GM12878 (cell line): Measurements from ENCODE around the gene AKR1A1. TPM values are rescaled to one million over a fixed set of nuclear protein-coding genes. Genes with fewer than 3 reads are reported as not detected.

Experiments used
- ATAC-seq: fragments of 200-7000 bp; cut with Tn5 transposase; 3 replicates; pipeline ENCODE4 v1.9.1; 2020; ENCODE audit warnings: mild to moderate bottlenecking, moderate library complexity
- BruUV-seq: library from RNA; stranded (reverse); fragments of 400-500 nt; replicated peaks from 2 replicates; lab custom pipeline; 2021; lab: Mats Ljungman, UMichigan
- CTCF ChIA-PET: fragments of 300-600 bp; sonication (Branson Sonifier 250); formaldehyde crosslinking; extraction: SDS; loops from one replicate; lab custom pipeline; 2021; ENCODE audit warnings: inconsistent platforms; lab: Yijun Ruan, JAX
- POLR2A ChIA-PET: fragments of 350-600 bp; formaldehyde crosslinking; extraction: SDS; loops from one replicate; lab custom pipeline; 2021; ENCODE audit warnings: inconsistent platforms; lab: Charles Lee
- RAD21 ChIA-PET: fragments of 300-600 bp; sonication (Branson Sonifier 250); formaldehyde crosslinking; loops from one replicate; lab custom pipeline; 2023; ENCODE audit warnings: antibody characterized with exemption; ENCODE audit not compliant: unreplicated experiment; lab: Charles Lee
- SMC1A ChIA-PET: fragments of 300-600 bp; sonication (Branson Sonifier 250); formaldehyde crosslinking; loops from one replicate; lab custom pipeline; 2023; ENCODE audit not compliant: unreplicated experiment, uncharacterized antibody; lab: Charles Lee
- DNase-seq: peaks from one replicate; pipeline ENCODE4 v3.0.0-alpha.2; 2011; ENCODE audit warnings: low read depth, low spot score
- FAIRE-seq: peaks from 3 replicates; lab custom pipeline; 2011; peaks lifted over from hg19 to GRCh38; lab: Jason Lieb, UNC
- H2AFZ ChIP-seq: 2 replicates; pipeline ENCODE4 v1.6.0; 2011; ENCODE audit warnings: low read depth, low read length, control low read depth; ENCODE audit not compliant: control insufficient read depth
- H3K27ac ChIP-seq: 2 replicates; pipeline ENCODE4 v1.5.1; 2011; ENCODE audit warnings: control low read depth; ENCODE audit not compliant: control insufficient read depth, insufficient read depth
- H3K27me3 ChIP-seq, 2 experiments: replicated peaks in 1 of 2; 2 replicates each; pipeline versions ENCODE4 v1.6.0 to v1.6.1; 2011; ENCODE audit warnings: low read length in 1 of 2; ENCODE audit not compliant: control insufficient read depth in 2 of 2, insufficient read depth in 2 of 2
- H3K36me3 ChIP-seq, 2 experiments: 2 replicates each; pipeline ENCODE4 v1.5.1; 2011; ENCODE audit warnings: low read length in 1 of 2; ENCODE audit not compliant: control insufficient read depth in 2 of 2, insufficient read depth in 2 of 2
- H3K4me1 ChIP-seq: 2 replicates; pipeline ENCODE4 v1.6.1; 2011; ENCODE audit warnings: mild to moderate bottlenecking, low read length, moderate library complexity, mixed read lengths; ENCODE audit not compliant: control insufficient read depth, insufficient read depth
- H3K4me2 ChIP-seq: 2 replicates; pipeline ENCODE4 v1.6.0; 2011; ENCODE audit warnings: control low read depth; ENCODE audit not compliant: control insufficient read depth, insufficient read depth
- H3K4me3 ChIP-seq: fragments of 200-600 bp; sonication (generic); 2 replicates; pipeline ENCODE4 v1.5.1; 2016
- H3K79me2 ChIP-seq: 2 replicates; pipeline ENCODE4 v1.6.0; 2011; ENCODE audit warnings: low read length; ENCODE audit not compliant: control insufficient read depth, insufficient read depth
- H3K9ac ChIP-seq: 2 replicates; pipeline ENCODE4 v1.8.0; 2011; ENCODE audit warnings: low read length, control low read depth, mixed read lengths; ENCODE audit not compliant: control insufficient read depth, insufficient read depth
- H3K9me3 ChIP-seq: replicated peaks from 3 replicates; pipeline ENCODE4 v1.5.1; 2011; ENCODE audit warnings: mild to moderate bottlenecking, low read length; ENCODE audit not compliant: control insufficient read depth, insufficient read depth
- H4K20me1 ChIP-seq: 2 replicates; pipeline ENCODE4 v1.6.0; 2011; ENCODE audit not compliant: control insufficient read depth, insufficient read depth
- BCL11A ChIP-seq: IDR thresholded peaks from 2 replicates; pipeline ENCODE4 v1.6.1; 2011; ENCODE audit warnings: low read depth, low read length
- CEBPB ChIP-seq, 2 experiments: fragments of 150-350 bp in 1 of 2; IDR thresholded peaks; 2 replicates each; pipeline ENCODE4 v1.6.1; 2012 to 2014; ENCODE audit warnings: low read depth in 2 of 2, low read length in 2 of 2, borderline replicate concordance in 1 of 2, inconsistent platforms in 1 of 2
- HDGF ChIP-seq: fragments of 450-650 bp; IDR thresholded peaks from 2 replicates; pipeline ENCODE4 v1.6.1; 2016; ENCODE audit warnings: antibody characterized with exemption
- IKZF1 ChIP-seq: fragments of 450-650 bp; conservative IDR thresholded peaks from 2 replicates; pipeline ENCODE4 v1.6.1; 2017; ENCODE audit warnings: antibody characterized with exemption, mild to moderate bottlenecking
- IKZF2 ChIP-seq, 2 experiments: fragments of 450-650 bp; IDR thresholded peaks; 2 replicates each; pipeline ENCODE4 v1.6.1; 2017; ENCODE audit warnings: mild to moderate bottlenecking in 2 of 2, moderate library complexity in 2 of 2
- KDM1A ChIP-seq: fragments of 200-600 bp; sonication (generic); IDR thresholded peaks from 2 replicates; pipeline ENCODE4 v1.6.1; 2016; ENCODE audit warnings: borderline replicate concordance
- NBN ChIP-seq: fragments of 450-650 bp; IDR thresholded peaks from 2 replicates; pipeline ENCODE4 v1.6.1; 2016
- NR2F1 ChIP-seq: fragments of 450-650 bp; conservative IDR thresholded peaks from 2 replicates; pipeline ENCODE4 v1.6.1; 2017; ENCODE audit warnings: mild to moderate bottlenecking
- POLR2A ChIP-seq: IDR thresholded peaks from 2 replicates; pipeline ENCODE4 v1.6.1; 2011; ENCODE audit warnings: low read depth, mild to moderate bottlenecking, low read length
- POLR2AphosphoS2 ChIP-seq: IDR thresholded peaks from 2 replicates; pipeline ENCODE4 v1.6.1; 2011; ENCODE audit warnings: low read depth, mild to moderate bottlenecking, low read length, improper control_type of control experiment, moderate library complexity
- POLR2AphosphoS5 ChIP-seq: IDR thresholded peaks from 2 replicates; pipeline ENCODE4 v1.6.1; 2011; ENCODE audit warnings: mild to moderate bottlenecking, low read length, inconsistent platforms
- RB1 ChIP-seq: fragments of 450-650 bp; formaldehyde crosslinking; IDR thresholded peaks from 2 replicates; pipeline ENCODE4 v1.6.1; 2017; ENCODE audit warnings: mild to moderate bottlenecking, borderline replicate concordance
- RCOR1 ChIP-seq: conservative IDR thresholded peaks from 2 replicates; pipeline ENCODE4 v1.6.1; 2012; ENCODE audit warnings: low read depth, low read length, improper control_type of control experiment
- SP1 ChIP-seq: IDR thresholded peaks from one replicate; pipeline ENCODE4 v1.6.1; 2011; ENCODE audit warnings: low read depth, low read length
- SREBF2 ChIP-seq: IDR thresholded peaks from 2 replicates; pipeline ENCODE4 v1.6.1; 2012; ENCODE audit warnings: mild to moderate bottlenecking, low read length
- SRF ChIP-seq, 2 experiments: IDR thresholded peaks; 2 replicates each; pipeline ENCODE4 v1.6.1; 2011; ENCODE audit warnings: low read depth in 2 of 2, low read length in 2 of 2, mild to moderate bottlenecking in 1 of 2, moderate library complexity in 1 of 2
- TCF12 ChIP-seq: IDR thresholded peaks from 2 replicates; pipeline ENCODE4 v1.6.1; 2011; ENCODE audit warnings: low read depth, mild to moderate bottlenecking, low read length
- ZBTB4 ChIP-seq: fragments of 450-650 bp; formaldehyde crosslinking; IDR thresholded peaks from 2 replicates; pipeline ENCODE4 v1.4.0; 2022; ENCODE audit warnings: mild to moderate bottlenecking, moderate library complexity
- ZNF217 ChIP-seq: fragments of 450-650 bp; IDR thresholded peaks from 2 replicates; pipeline ENCODE4 v1.6.1; 2017; ENCODE audit warnings: antibody characterized with exemption, mild to moderate bottlenecking
- ZNF687 ChIP-seq: fragments of 450-650 bp; IDR thresholded peaks from 2 replicates; pipeline ENCODE4 v1.6.1; 2017; ENCODE audit warnings: mild to moderate bottlenecking, moderate library complexity
- WGBS: methylation state at CpG from one replicate; pipeline ENCODE4 v1.1.6; 2016; ENCODE audit warnings: low lambda C conversion rate; ENCODE audit not compliant: insufficient replicate concordance, insufficient coverage; ENCODE audit errors: missing lambda C conversion rate; 5-methylcytosine and 5-hydroxymethylcytosine counted together
- in situ Hi-C: fragments of 300-500 bp; cut with MboI; formaldehyde crosslinking; loops from 9 replicates; pipeline ENCODE4 v1.14.3; 2018; ENCODE audit warnings: mixed read lengths
- intact Hi-C: fragments of 100-400 bp; cut with micrococcal nuclease; formaldehyde crosslinking; loops from one replicate; pipeline ENCODE4 v1.14.2; 2022; ENCODE audit not compliant: unreplicated experiment
- polyA plus RNA-seq, 11 experiments: library from polyadenylated mRNA; depleted of rRNA in 4 of 11; unstranded in 6 of 11; stranded (reverse) in 5 of 11; fragments of >200 nt; fragmentation: Nextera tagmentation in 4 of 11; fragmentation: Illumina TruSeq in 1 of 11; extraction: Ambion mirVana in 4 of 11; extraction: Trizol in 1 of 11; gene quantifications; 1 replicate in 1 of 11; 2 replicates in 10 of 11; pipeline versions ENCODE4 v1.2.1 to v1.2.3, GENCODE V29; 2011 to 2016; ENCODE audit warnings: inconsistent platforms in 2 of 11, missing spikeins in 2 of 11, low read depth in 1 of 11
- total RNA-seq, 4 experiments: library from RNA; depleted of rRNA in 3 of 4; stranded (reverse); fragments of >200 nt in 3 of 4; fragmentation: Illumina TruSeq in 1 of 4; extraction: Trizol in 1 of 4; gene quantifications; 2 replicates each; pipeline versions ENCODE4 v1.2.1 to v1.2.3, GENCODE V29; 2013 to 2021

The AKR1A1 gene
- total and polyA plus RNA-seq, 10 of the 15 experiments (the other 5 are each of a cell fraction or from before 2014, with no cell fraction given): 187 to 335 (median 241) TPM

- FAIRE-seq: peak; percentile 38
- Histone ChIP-seq H3K4me2 (no peak overlapping the region), H3K9me3 (no peaks in the 10 kb centered on the region), H3K27ac (no peak overlapping the region), H2AFZ (no peak overlapping the region), H3K27me3 (no peaks in the 10 kb centered on the region), H3K4me1 (no peaks in the 10 kb centered on the region), H3K9ac (no peak overlapping the region), H3K36me3 (no peaks in the 10 kb centered on the region), H4K20me1 (no peaks in the 10 kb centered on the region)
- ChIA-PET CTCF (interaction anchor here (1.0 to 2.9 kb wide), 4 partner anchors 15 to 24 kb away, joined by 3 to 8 read pairs (median 4); partner anchors contain the start of genes AKR1A1 and PRDX1), POLR2A (interaction anchor here (1.3 to 2.6 kb wide), 4 partner anchors 10 to 18 kb away, joined by 6 to 9 read pairs (median 8); partner anchors contain the start of gene PRDX1), RAD21 (no interaction called here)
- 95% methylated on average over 6 of the region's 6 CpGs for WGBS
- in situ Hi-C loops (no loop called here), intact Hi-C loops (no loop called here)
- BruUV-seq: no TSS peak
- TF ChIP-seq SRF (IDR thresholded peaks at IDR 0.05; ENCODE audit: low read depth in 2 of 2, low read length in 2 of 2) (no peak), CEBPB (IDR thresholded peaks at IDR 0.05; ENCODE audit: borderline replicate concordance in 1 of 2, low read depth in 2 of 2, low read length in 2 of 2) (no peak), NBN (no peak), NR2F1 (no peak), ZBTB4 (CRISPR knock-in tag) (no peak), RCOR1 (no peak), KDM1A (no peak), IKZF1 (no peak), SREBF2 (no peak), HDGF (no peak), BCL11A (no peak), RB1 (no peak), POLR2AphosphoS5 (no peak), POLR2A (no peak), ZNF687 (no peak), SP1 (no peak), TCF12 (no peak), POLR2AphosphoS2 (no peak), ZNF217 (no peak), IKZF2 (IDR thresholded peaks at IDR 0.05) (no peak)
- TF ChIP-seq, all 136 proteins: peak for 0
- no peak for DNase-seq
- no peaks in the 10 kb centered on the region for H3K79me2 ChIP-seq
- H3K4me3 ChIP-seq: no peak overlapping the region
- SMC1A ChIA-PET: interaction anchor here (0.7 to 1.3 kb wide), 5 partner anchors 10 to 162 kb away, joined by 3 to 4 read pairs (median 3); no protein-coding TSS in a partner anchor
- ATAC-seq: no peak; the same call in 2 of the 3 replicates
Measured at GRCh38 chr1:45535988-45536766, 14.4 kb upstream of the AKR1A1 start.
